ENCODE data around the gene XPNPEP1.

XPNPEP1 gene

DNA sequence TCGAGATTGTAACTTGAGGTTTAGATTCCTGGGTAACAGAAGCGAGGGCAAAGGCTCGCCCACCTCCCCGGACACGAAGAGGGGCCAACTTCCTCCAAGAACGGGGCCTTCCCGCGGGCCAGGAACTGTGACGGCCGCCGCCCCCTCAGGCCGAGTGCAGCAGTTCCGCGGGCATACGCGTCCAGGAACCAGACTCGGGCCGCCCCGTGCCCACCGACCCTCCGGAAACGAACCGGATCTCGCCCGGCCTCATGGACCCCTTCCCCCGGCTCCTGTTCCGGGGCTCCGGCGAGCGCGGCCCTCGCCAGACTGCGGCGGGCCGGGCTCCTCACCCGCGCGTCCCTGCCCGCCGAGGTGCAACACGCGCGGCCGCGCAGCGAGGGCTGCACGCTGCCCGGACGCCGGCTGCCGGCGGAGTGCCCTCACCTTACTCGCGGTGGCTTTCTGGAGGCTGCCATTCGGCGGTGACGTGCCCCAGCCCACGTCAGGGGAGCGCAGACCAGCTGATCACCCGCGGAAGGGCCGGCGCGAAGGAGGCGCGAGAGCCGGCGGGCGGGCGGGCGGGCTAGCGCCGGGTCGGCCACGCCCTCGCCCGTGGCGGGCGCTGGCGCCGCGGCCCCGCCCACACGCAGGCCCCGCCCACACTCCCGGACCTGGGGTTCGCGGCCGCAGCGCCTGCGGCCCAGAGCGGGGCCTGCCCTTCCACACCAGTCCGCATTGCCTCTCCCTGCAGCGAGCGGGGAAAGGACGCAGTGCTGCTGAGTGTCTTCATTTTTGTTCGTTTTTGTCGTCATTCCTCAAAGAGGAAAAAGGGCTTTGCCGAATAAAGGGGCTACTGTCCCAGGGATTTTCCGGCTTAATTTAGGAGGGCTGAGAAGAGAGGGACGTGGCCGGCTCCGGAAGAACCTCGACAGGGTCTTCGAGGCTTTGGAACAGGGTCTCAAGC is at the start of gene XPNPEP1:
XPNPEP1 (minus strand) TSS at position 536 of the 946 bp plus-strand sequence; CDS start at position 458, 78 bp downstream.
- TF ChIP-seq GATA3 (IDR thresholded peaks at IDR 0.05; ENCODE audit: low read depth, low read length) (no peak), GATA2 (IDR thresholded peaks at IDR 0.05; ENCODE audit: low read depth, low read length) (no peak)

DNA sequence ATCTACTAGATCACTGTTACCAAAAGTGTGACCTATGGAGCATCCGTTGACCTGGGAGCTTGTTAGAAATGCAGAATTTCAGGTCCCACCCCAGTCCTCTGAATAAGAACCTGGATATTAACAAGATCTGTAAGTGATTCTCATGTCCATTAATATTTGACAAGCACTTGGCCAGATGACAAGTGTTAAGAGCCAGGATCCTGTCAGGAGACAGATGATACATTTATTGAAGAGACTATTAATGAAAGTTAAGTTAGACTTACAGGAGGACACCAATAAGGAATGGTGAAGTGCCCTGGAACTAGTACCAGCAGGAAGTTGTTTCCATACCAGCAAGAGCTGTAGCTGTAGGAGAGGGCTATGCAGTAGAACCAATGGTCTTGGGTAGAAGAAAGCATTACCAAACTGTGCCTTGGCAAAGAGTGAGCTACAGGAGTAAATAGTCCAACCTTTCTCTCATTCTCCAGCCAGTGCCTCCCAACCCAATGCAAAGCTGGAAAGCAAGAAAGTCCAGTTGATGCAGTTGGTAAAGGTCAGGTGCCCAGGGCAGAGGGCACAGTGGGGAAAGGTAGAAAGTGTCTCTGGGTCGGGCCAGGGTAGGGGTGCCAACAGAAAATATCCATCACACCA is 49.2 kb upstream of the XPNPEP1 start:
- TF ChIP-seq GATA2 (IDR thresholded peaks at IDR 0.05; ENCODE audit: low read depth, low read length) = no peak
- no peak for TF ChIP-seq GATA3 (IDR thresholded peaks at IDR 0.05; ENCODE audit: low read depth, low read length)

DNA sequence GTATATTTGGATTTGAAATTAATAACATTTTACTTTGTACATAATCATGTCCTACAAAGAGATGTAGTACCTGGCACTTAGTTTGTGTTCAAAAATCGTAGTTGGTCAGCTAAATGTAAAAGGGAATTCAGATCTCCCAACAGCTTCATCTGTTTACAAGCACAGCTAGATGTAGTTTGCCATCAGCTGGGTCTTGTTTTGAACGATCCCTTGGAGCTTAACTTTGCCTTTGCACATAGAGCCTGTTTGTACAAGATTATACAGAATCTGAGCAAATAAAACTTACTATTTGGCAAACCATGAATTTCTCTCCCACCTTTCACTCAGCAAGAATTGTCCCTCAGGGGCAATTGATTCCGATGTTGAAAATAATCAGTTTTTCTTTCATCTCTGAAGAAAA is 48.3 kb upstream of the XPNPEP1 start:
- TF ChIP-seq GATA2 (IDR thresholded peaks at IDR 0.05; ENCODE audit: low read depth, low read length) (no peak), GATA3 (IDR thresholded peaks at IDR 0.05; ENCODE audit: low read depth, low read length) (no peak)

DNA sequence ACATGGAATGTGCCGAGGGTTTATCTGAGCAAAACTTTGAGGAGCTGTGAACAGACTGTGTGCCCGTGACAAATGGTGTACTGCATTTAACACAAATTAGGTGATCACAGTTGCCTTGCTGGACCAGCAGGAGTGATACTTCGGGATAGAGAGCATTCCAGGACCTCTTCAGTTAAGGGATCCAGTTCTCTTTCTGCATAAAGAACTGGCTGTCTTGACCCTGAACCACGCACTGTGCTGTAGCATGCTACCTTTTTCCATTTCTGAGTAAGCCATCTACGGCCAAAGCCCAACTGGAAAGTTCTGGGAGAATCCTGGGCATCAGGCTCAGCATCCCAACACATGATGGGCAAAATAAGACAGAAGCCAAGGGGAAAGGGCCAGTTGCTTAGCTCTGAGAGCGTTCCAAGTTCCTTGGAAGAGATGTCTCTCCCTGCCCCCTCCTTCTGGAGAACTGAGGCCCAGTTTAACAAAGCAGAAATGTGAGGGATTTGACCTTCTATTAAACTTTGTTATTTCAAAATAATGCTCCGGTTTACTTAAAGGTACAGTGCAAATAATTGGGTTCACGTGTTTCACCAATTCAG is 46.5 kb upstream of the XPNPEP1 start:
- no peak for TF ChIP-seq GATA3 (IDR thresholded peaks at IDR 0.05; ENCODE audit: low read depth, low read length)
- TF ChIP-seq GATA2 (IDR thresholded peaks at IDR 0.05; ENCODE audit: low read depth, low read length) = no peak

DNA sequence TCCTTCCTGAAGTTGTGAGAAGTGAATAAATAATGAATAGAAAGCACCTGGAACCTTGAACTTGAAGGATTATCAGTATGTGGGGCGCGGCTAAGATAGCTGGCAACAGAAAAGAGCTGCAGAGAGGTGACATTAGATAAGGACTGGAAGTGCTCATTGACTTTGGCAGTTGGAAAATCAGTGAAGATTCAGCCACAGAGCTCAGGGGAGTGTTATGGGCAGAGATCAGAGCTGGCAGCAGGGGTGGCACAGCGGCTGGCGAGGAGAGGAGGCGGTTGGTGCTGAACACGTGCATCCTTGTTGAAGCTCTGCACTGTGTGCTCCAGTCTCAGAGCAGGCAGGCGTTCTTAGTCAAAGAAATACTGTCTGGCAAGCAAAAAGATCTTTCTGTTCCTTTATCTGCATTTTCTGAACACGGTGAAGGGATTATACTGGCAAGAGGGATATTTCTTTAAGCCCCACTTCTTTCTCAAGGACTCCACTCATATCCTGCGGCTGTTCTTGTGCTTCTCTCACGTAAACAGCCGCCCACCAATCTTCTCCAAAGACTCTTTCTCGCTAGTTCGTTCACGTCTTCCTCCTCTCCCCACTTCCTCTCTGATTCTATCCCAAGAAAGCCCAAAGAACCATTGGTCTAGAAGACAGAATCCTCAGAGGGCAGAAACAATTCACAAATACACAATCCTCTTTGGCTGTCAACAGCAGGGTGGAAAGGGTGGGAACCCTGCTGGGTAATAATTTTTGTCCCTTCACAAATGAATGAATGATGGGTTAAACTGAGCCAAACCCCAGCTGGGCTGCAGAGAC is 45.8 kb upstream of the XPNPEP1 start:
- TF ChIP-seq GATA3 (IDR thresholded peaks at IDR 0.05; ENCODE audit: low read depth, low read length) (no peak), GATA2 (IDR thresholded peaks at IDR 0.05; ENCODE audit: low read depth, low read length) (no peak)

DNA sequence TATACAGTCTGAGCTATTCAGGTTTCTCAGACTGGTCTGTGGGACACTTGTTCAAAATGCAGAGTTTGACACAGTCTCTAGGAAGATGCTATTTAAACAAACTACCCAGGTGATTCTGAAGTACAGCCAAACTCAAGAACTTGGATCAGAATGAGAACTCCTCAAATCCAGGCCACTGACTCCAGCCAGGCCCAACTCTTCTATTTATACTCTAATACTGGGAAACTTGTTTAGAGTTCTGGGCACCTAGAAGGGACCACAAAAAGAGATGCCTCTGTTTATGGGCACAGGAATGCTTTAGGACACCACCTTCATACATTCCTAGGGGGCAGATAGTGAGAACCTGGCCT is 44.4 kb upstream of the XPNPEP1 start:
- no peak for TF ChIP-seq GATA2 (IDR thresholded peaks at IDR 0.05; ENCODE audit: low read depth, low read length)
- no peak for TF ChIP-seq GATA3 (IDR thresholded peaks at IDR 0.05; ENCODE audit: low read depth, low read length)

DNA sequence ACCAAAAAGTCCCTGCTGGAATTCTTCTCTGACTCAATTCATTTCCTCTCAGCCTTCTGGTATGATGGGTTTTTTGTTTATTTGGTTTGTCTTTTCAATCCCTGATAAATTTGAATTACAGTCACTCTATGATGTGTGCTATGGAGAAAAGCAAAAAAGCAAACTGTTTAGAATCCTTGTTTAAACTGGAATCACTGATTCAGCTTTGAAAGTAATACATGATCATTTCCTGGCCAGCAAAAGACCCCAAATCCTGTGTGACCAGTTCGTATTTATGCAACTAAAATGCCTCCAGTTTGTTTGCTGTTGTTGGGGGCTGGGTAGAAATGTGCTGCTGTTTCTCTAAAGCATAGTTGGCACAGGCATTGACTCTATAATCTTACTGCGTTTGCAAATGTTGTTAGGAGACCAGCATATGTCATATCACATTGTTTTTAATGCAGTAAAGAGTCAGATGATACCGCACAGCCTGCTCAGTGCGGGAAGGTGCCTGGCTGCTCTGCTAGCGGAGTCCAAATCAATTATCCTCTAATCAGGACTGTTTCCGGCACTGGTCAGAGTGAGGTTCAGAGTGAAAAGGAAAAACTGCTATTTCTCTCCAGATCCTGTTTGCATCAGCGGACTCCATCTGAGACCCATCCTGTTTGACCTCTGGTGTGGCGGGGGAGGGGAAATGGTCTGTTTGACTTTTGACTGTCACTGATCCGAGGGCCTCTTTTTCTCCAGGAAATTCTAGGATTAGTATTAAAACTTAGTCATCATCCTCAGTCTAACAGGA is 43.8 kb upstream of the XPNPEP1 start:
- TF ChIP-seq GATA2 (IDR thresholded peaks at IDR 0.05; ENCODE audit: low read depth, low read length) = peak; percentile 79
- TF ChIP-seq GATA3 (IDR thresholded peaks at IDR 0.05; ENCODE audit: low read depth, low read length) = peak; percentile 49; the same call in 1 of the 2 replicates

DNA sequence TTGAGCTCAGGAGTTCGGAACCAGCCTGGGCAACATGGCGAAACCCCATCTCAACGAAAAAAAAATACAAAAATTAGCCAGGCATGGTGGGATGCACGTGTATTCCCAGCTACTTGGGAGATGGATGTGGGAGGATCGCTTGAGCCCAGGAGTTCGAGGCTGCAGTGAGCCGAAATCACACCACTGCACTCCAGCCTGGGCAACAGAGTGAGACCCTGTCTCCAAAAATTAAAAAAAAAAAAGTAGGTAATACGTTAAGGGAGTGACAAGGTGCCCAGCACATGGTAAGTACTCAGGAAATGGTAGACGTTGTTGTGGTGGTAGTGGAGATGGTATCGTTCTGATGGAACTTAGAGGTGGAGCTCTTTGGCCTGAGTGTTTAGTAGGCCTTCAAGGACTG is 41.0 kb upstream of the XPNPEP1 start:
- TF ChIP-seq GATA3 (IDR thresholded peaks at IDR 0.05; ENCODE audit: low read depth, low read length) (no peak), GATA2 (IDR thresholded peaks at IDR 0.05; ENCODE audit: low read depth, low read length) (no peak)

DNA sequence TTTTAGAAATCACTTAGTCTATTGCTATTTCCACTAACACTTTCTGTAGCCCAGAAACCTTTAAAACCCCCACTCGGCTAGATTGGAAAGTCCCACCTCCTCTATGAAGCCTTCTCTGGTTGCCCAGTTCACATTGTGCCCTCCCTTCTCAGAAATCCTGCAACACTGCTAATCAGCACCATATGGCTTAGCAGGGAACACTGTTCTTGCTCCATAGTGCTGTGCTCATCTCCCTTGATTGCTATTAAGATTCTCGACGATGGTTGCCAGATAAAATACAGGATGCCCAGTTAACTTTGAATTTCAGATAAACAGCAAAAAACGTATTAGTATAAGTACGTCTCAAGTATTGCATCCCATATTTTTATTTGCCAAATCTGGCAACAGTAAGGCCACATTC is 40.1 kb upstream of the XPNPEP1 start:
- TF ChIP-seq GATA3 (IDR thresholded peaks at IDR 0.05; ENCODE audit: low read depth, low read length) (peak; percentile 63), GATA2 (IDR thresholded peaks at IDR 0.05; ENCODE audit: low read depth, low read length) (peak; percentile 73)

DNA sequence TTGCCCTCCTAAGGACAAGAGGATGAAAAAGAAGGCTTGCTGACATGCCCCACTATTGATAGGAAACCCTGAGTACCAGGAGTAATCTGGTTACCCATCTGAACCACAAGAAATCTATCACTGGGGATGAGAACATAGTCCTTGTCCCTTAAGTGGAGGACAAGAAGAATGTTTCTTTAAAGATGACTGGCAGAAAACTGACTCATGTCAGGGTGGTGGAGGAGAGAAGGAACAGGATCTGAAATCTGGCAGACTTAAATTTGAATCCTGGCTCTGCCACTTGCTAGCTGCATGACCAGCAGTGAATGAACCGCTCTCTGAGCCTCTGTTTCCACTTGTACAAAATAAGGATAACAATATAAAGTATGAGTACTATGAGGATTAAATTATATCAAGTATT is 38.9 kb upstream of the XPNPEP1 start:
- no peak for TF ChIP-seq GATA3 (IDR thresholded peaks at IDR 0.05; ENCODE audit: low read depth, low read length)
- no peak for TF ChIP-seq GATA2 (IDR thresholded peaks at IDR 0.05; ENCODE audit: low read depth, low read length)

DNA sequence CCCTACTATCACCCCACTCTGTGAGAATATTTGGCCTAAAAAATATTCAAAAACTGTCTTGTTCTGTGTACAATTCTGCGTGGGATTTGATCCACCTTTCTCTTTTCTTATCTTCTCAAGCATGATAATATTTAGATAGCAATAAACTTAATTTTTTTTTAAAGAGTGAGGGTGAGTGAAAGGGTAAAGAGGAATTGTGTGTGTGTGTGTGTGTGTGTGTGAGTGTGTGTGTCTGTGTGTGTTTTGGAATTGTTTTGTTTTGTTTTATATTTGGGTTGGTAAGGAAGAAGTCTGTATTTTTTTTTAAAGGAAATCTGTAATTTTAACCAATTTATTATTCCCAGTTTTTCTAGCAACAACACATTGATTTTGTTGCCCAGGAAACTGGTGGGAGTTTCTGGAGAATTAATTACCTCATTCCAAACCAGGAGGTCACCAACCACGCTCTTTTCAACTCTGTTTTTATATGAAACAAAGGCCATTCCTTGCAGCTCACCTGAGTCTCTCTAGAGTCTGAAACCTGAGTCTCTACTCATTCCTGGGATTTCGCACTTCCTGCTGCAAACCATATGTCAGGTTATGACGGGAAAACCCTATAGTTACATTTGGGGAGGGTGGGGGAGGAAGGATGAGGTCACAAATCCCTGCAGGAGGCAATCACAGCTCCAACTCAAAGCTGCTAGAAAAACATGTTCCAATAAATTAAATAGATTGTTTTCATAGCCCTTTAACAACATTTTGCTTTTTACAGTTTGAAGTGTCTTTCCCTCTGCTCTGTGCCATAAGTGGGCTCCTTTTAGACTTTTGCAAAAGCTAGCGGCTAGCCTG is 38.1 kb upstream of the XPNPEP1 start:
- TF ChIP-seq GATA2 (IDR thresholded peaks at IDR 0.05; ENCODE audit: low read depth, low read length) = no peak
- TF ChIP-seq GATA3 (IDR thresholded peaks at IDR 0.05; ENCODE audit: low read depth, low read length) = no peak

DNA sequence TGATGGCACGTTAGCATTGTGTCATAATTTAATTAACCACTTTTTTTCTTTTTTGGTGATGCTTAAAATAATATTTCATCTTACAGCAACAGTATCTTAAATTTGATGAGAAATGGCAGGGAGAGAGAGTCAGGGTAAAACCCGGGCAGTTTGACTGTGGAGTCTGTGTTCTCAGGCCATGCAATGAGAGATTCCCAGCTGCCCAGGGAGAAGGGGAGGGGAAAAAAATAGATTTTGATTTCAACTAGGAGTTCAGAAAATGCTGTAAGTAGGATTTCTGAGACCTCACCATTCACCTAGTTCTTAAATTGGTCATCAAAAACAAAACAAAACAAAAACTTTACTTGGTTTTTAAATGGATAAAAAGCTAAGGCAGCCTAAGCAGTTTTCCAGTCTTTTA is 37.4 kb upstream of the XPNPEP1 start:
- no peak for TF ChIP-seq GATA3 (IDR thresholded peaks at IDR 0.05; ENCODE audit: low read depth, low read length)
- TF ChIP-seq GATA2 (IDR thresholded peaks at IDR 0.05; ENCODE audit: low read depth, low read length) = no peak
